T-helper 2 cell treated with Interferon-gamma antibody and Interleukin-4, amounts not matched to agents 100 ng/mL and 5 ng/mL, for 36 hours (primary cell): Measurements from ENCODE around the gene CARD9. TPM values are rescaled to one million over a fixed set of nuclear protein-coding genes. Genes with fewer than 3 reads are reported as not detected.

Source experiments
- intact Hi-C: fragments of 100-400 bp; cut with micrococcal nuclease; formaldehyde crosslinking; loops from one replicate; pipeline ENCODE4 v1.15.1; 2023
- total RNA-seq: library from RNA; stranded (reverse); gene quantifications from 2 replicates; pipeline ENCODE4 v1.2.3, GENCODE V29; 2022

The CARD9 gene
- total RNA-seq: 3.8 TPM in 2 replicates

- intact Hi-C loops: no loop called here
These were observed at the start of gene CARD9 for GRCh38 chr9:136373300-136374182. Gene CARD9 (minus strand): TSS chr9:136373669. CDS start chr9:136372078, 1,591 bp downstream.

- intact Hi-C loops: no loop called here
These were observed 49.4 kb upstream of the CARD9 start for GRCh38 chr9:136422876-136423275.

GRCh38 chr9:136421791-136422190, 48.3 kb upstream of the CARD9 start:
- intact Hi-C loops: no loop called here

GRCh38 chr9:136419092-136419420, 45.6 kb upstream of the CARD9 start:
- intact Hi-C loops: no loop called here

GRCh38 chr9:136418182-136419091, 45.0 kb upstream of the CARD9 start:
- intact Hi-C loops: no loop called here

- intact Hi-C loops: no loop called here
These were observed 43.4 kb upstream of the CARD9 start for GRCh38 chr9:136416914-136417313.

- intact Hi-C loops: no loop called here
These were observed 43.0 kb upstream of the CARD9 start for GRCh38 chr9:136416427-136416826.

GRCh38 chr9:136412962-136413361, 39.5 kb upstream of the CARD9 start:
- intact Hi-C loops: no loop called here

- intact Hi-C loops: no loop called here
These were observed 37.9 kb upstream of the CARD9 start for GRCh38 chr9:136411378-136411777.

- intact Hi-C loops: loop anchor here (1.0 kb wide), 2 partner anchors 10 to 73 kb away; partner anchors contain the start of genes SEC16A and SNAPC4
These were observed 37.2 kb upstream of the CARD9 start, which contains the start of the genes ENTR1 and PMPCA for GRCh38 chr9:136410500-136411287. Gene ENTR1 (minus strand): TSS chr9:136410614. CDS start chr9:136410397, 217 bp downstream. Gene PMPCA (plus strand): TSS chr9:136410658. CDS start chr9:136410669, 11 bp downstream.

- intact Hi-C loops: loop anchor here (1.0 to 10.0 kb wide), 3 partner anchors 10 to 125 kb away; partner anchors contain the start of genes SEC16A and SNAPC4
These were observed 36.3 kb upstream of the CARD9 start for GRCh38 chr9:136409557-136410455.

- intact Hi-C loops: loop anchor here (10.0 kb wide), 1 partner anchor 127 kb away; no protein-coding TSS in a partner anchor
These were observed 34.4 kb upstream of the CARD9 start for GRCh38 chr9:136407911-136408310.

GRCh38 chr9:136407061-136407460, 33.6 kb upstream of the CARD9 start:
- intact Hi-C loops: loop anchor here (10.0 kb wide), 1 partner anchor 128 kb away; no protein-coding TSS in a partner anchor

- intact Hi-C loops: loop anchor here (10.0 kb wide), 1 partner anchor 129 kb away; no protein-coding TSS in a partner anchor
These were observed 32.4 kb upstream of the CARD9 start for GRCh38 chr9:136405904-136406303.

GRCh38 chr9:136405481-136405880, 32.0 kb upstream of the CARD9 start:
- intact Hi-C loops: loop anchor here (10.0 kb wide), 1 partner anchor 129 kb away; no protein-coding TSS in a partner anchor

GRCh38 chr9:136404801-136405136, 31.3 kb upstream of the CARD9 start:
- intact Hi-C loops: loop anchor here (10.0 kb wide), 1 partner anchor 130 kb away; no protein-coding TSS in a partner anchor

- intact Hi-C loops: loop anchor here (10.0 kb wide), 1 partner anchor 131 kb away; no protein-coding TSS in a partner anchor
These were observed 30.7 kb upstream of the CARD9 start for GRCh38 chr9:136403915-136404800.

GRCh38 chr9:136403538-136403914, 30.1 kb upstream of the CARD9 start:
- intact Hi-C loops: loop anchor here (10.0 kb wide), 1 partner anchor 131 kb away; no protein-coding TSS in a partner anchor
